Suprapubic skin (tissue), 4 donors: ENCODE results near the gene CCNB1IP1. TPM values are rescaled to one million over a fixed set of nuclear protein-coding genes. Genes with fewer than 3 reads are reported as not detected.
"Not testable (repeated sequence)": the region's sequence is repeated elsewhere in the genome, so short reads cannot be mapped to it uniquely, and the experiment has no call there.

Source experiments
- DNase-seq, 2 donors: peaks; one replicate each; pipeline ENCODE4 v3.0.0-alpha.2; 2019; ENCODE audit warnings: low spot score in 2 of 2
- H3K27ac ChIP-seq: fragments of 200-600 bp; sonication (generic); one replicate; pipeline ENCODE4 v1.5.1; 2019
- H3K27me3 ChIP-seq: fragments of 200-600 bp; sonication (generic); one replicate; pipeline ENCODE4 v1.5.1; 2019
- H3K36me3 ChIP-seq: fragments of 200-600 bp; sonication (generic); one replicate; pipeline ENCODE4 v1.5.1; 2019
- H3K4me1 ChIP-seq: fragments of 200-600 bp; sonication (generic); one replicate; pipeline ENCODE4 v1.5.1; 2019
- H3K4me3 ChIP-seq: fragments of 200-600 bp; sonication (generic); one replicate; pipeline ENCODE4 v1.5.1; 2019; ENCODE audit warnings: mild to moderate bottlenecking
- H3K9me3 ChIP-seq: fragments of 200-600 bp; sonication (generic); one replicate; pipeline ENCODE4 v1.5.1; 2019
- EP300 ChIP-seq: sonication (generic); formaldehyde crosslinking; IDR thresholded peaks from one replicate; pipeline ENCODE4 v1.6.1; 2017; ENCODE audit warnings: antibody characterized with exemption
- POLR2A ChIP-seq, 2 donors: fragments of 450-650 bp; IDR thresholded peaks; one replicate each; pipeline ENCODE4 v1.6.1; 2017; ENCODE audit warnings: antibody characterized with exemption in 2 of 2, mild to moderate bottlenecking in 2 of 2, moderate library complexity in 2 of 2
- POLR2AphosphoS5 ChIP-seq, 3 donors: sonication (generic); formaldehyde crosslinking; IDR thresholded peaks; one replicate each; pipeline ENCODE4 v1.6.1; 2017; ENCODE audit warnings: antibody characterized with exemption in 3 of 3
- WGBS: methylation state at CpG from one replicate; pipeline ENCODE4 v1.1.5; 2018; 5-methylcytosine and 5-hydroxymethylcytosine counted together
- total RNA-seq, 4 donors: library from RNA; depleted of rRNA; stranded (reverse); fragments of >200 nt; gene quantifications; one replicate each; pipeline ENCODE4 v1.1.0, GENCODE V29; 2016
- TF ChIP-seq, protein P1 (sequence below), 2 donors: fragments of 200-600 bp in 1 of 2; fragments of 450-650 bp in 1 of 2; sonication (generic) in 1 of 2; IDR thresholded peaks; one replicate each; pipeline ENCODE4 v1.5.1; 2016 to 2019; ENCODE audit warnings: antibody characterized with exemption in 2 of 2, mild to moderate bottlenecking in 1 of 2, moderate library complexity in 1 of 2

CCNB1IP1 gene
- total RNA-seq, 4 donors from 2014 or later = 42.5 to 50.3 (median 47.6) TPM

- no peak for DNase-seq
- 94% methylated on average over 2 of the region's 2 CpGs for WGBS
- Histone ChIP-seq H3K27ac (no peak overlapping the region), H3K4me3 (no peak overlapping the region), H3K27me3 (no peaks in the 10 kb centered on the region), H3K36me3 (peaks cover 5% of the 10 kb centered on the region), H3K9me3 (peaks cover 14% of the 10 kb centered on the region), H3K4me1 (no peaks in the 10 kb centered on the region)
- TF ChIP-seq POLR2AphosphoS5 (IDR thresholded peaks at IDR 0.05) = no peak
- no peak for TF ChIP-seq POLR2A (IDR thresholded peaks at IDR 0.05)
- TF ChIP-seq, protein P1, sequence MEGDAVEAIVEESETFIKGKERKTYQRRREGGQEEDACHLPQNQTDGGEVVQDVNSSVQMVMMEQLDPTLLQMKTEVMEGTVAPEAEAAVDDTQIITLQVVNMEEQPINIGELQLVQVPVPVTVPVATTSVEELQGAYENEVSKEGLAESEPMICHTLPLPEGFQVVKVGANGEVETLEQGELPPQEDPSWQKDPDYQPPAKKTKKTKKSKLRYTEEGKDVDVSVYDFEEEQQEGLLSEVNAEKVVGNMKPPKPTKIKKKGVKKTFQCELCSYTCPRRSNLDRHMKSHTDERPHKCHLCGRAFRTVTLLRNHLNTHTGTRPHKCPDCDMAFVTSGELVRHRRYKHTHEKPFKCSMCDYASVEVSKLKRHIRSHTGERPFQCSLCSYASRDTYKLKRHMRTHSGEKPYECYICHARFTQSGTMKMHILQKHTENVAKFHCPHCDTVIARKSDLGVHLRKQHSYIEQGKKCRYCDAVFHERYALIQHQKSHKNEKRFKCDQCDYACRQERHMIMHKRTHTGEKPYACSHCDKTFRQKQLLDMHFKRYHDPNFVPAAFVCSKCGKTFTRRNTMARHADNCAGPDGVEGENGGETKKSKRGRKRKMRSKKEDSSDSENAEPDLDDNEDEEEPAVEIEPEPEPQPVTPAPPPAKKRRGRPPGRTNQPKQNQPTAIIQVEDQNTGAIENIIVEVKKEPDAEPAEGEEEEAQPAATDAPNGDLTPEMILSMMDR (IDR thresholded peaks at IDR 0.05) = no peak
- no peak for TF ChIP-seq EP300
Observed at GRCh38 chr14:20277409-20277808, 55.7 kb downstream of the CCNB1IP1 start.

GRCh38 chr14:20274062-20274461 lies 59.0 kb downstream of the CCNB1IP1 start:
- H3K4me3 ChIP-seq = no peak overlapping the region
- no peak for DNase-seq
- H3K36me3 ChIP-seq = no peaks in the 10 kb centered on the region
- WGBS = 98% methylated on average over 2 of the region's 2 CpGs
- H3K9me3 ChIP-seq = peaks cover 14% of the 10 kb centered on the region
- H3K4me1 ChIP-seq = no peaks in the 10 kb centered on the region
- no peak overlapping the region for H3K27ac ChIP-seq
- no peaks in the 10 kb centered on the region for H3K27me3 ChIP-seq
- TF ChIP-seq POLR2AphosphoS5 (IDR thresholded peaks at IDR 0.05) = no peak
- no peak for TF ChIP-seq POLR2A (IDR thresholded peaks at IDR 0.05)
- no peak for TF ChIP-seq EP300
- TF ChIP-seq, protein P1 (IDR thresholded peaks at IDR 0.05) = no peak

DNA sequence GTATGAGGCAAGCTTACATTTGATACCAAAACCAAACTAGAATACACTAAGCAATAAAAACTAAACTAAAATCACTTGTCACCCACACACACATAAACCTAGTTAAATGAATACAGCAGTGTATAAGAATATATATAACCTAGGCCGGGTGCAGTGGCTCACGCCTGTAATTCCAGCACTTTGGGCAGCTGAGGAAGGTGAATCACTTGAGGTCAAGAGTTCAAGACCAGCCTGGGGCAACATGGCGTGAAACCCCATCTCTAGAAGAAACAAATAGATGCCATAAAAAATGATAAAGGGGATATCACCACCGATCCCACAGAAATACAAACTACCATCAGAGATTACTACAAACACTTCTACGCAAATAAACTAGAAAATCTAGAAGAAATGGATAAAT lies 68.7 kb downstream of the CCNB1IP1 start:
- not testable (repeated sequence) for H3K4me3 ChIP-seq, H3K27ac ChIP-seq, H3K36me3 ChIP-seq, DNase-seq, H3K9me3 ChIP-seq, H3K27me3 ChIP-seq, H3K4me1 ChIP-seq
- 91% methylated on average over 5 of the region's 5 CpGs for WGBS

GRCh38 chr14:20262642-20263128 lies 70.4 kb downstream of the CCNB1IP1 start:
- Histone ChIP-seq H3K4me3 (no peak overlapping the region), H3K36me3 (no peaks in the 10 kb centered on the region), H3K27me3 (no peaks in the 10 kb centered on the region), H3K9me3 (no peaks in the 10 kb centered on the region), H3K27ac (no peak overlapping the region), H3K4me1 (no peaks in the 10 kb centered on the region)
- TF ChIP-seq POLR2AphosphoS5 (IDR thresholded peaks at IDR 0.05) (no peak), POLR2A (IDR thresholded peaks at IDR 0.05) (no peak), EP300 (no peak)
- TF ChIP-seq, protein P1 (IDR thresholded peaks at IDR 0.05) = no peak
- 46% methylated on average over 3 of the region's 3 CpGs for WGBS
- DNase-seq = no peak

Other genes starting within 250 kb of the CCNB1IP1 start
- not detected for gene OR4K17, start 222.5 kb downstream of the CCNB1IP1 start, total RNA-seq
- gene OR4N5, start 194.5 kb downstream of the CCNB1IP1 start, total RNA-seq = not detected
- gene OR11G2, start 142.4 kb downstream of the CCNB1IP1 start, total RNA-seq = not detected
- gene OR11H6, start 109.6 kb downstream of the CCNB1IP1 start, total RNA-seq = not detected
- gene OR11H7, start 104.3 kb downstream of the CCNB1IP1 start, total RNA-seq = not detected
- gene OR11H4, start 94.0 kb downstream of the CCNB1IP1 start, total RNA-seq = not detected
- 10 to 100 TPM; 13.3 to 23.3 (median 14.6) TPM for gene TTC5, start 27.3 kb downstream of the CCNB1IP1 start, total RNA-seq
- 10 to 100 TPM; 12.2 to 34.0 (median 14.9) TPM for gene PARP2, start 10.4 kb upstream of the CCNB1IP1 start, total RNA-seq
- gene TEP1, start 80.2 kb upstream of the CCNB1IP1 start, total RNA-seq = 10 to 100 TPM; 16.3 to 34.0 (median 25.1) TPM
- gene KLHL33, start 102.9 kb upstream of the CCNB1IP1 start, total RNA-seq = under 1 TPM in 1 of 4 donors, not detected in 3; 0.08 TPM
- gene OSGEP, start 121.5 kb upstream of the CCNB1IP1 start, total RNA-seq = 10 to 100 TPM; 40.8 to 91.0 (median 44.8) TPM
- 100 to 1,000 TPM; 119 to 133 (median 129) TPM for gene APEX1, start 121.9 kb upstream of the CCNB1IP1 start, total RNA-seq
- gene PIP4P1, start 128.2 kb upstream of the CCNB1IP1 start, total RNA-seq = 10 to 100 TPM; 23.7 to 36.5 (median 28.9) TPM
- 10 to 100 TPM; 26.9 to 83.4 (median 52.9) TPM for gene PNP, start 136.1 kb upstream of the CCNB1IP1 start, total RNA-seq
- not detected for gene RNASE10, start 172.3 kb upstream of the CCNB1IP1 start, total RNA-seq
- gene RNASE9, start 227.8 kb upstream of the CCNB1IP1 start, total RNA-seq = not detected